ENCODE data around the gene APEX2. TPM values are rescaled to one million over a fixed set of nuclear protein-coding genes. Genes with fewer than 3 reads are reported as not detected.
"Not testable (repeated sequence)": the region's sequence is repeated elsewhere in the genome, so short reads cannot be mapped to it uniquely, and the experiment has no call there.

APEX2 gene
- total RNA-seq, 2 donors from 2014 or later = 4.3 to 5.2 TPM

- 37 to 40% methylated on average over 2 of the region's 2 CpGs for WGBS, 2 donors
- DNase-seq (no peak), ATAC-seq (peak; percentile 56)
- intact Hi-C loops (cut with DNase I) = no loop called here
- H3K36me3 ChIP-seq (replicated peaks in 1 of 2; ENCODE audit: insufficient read depth in 1 of 2, low read depth in 2 of 2) = no peaks in the 10 kb centered on the region
- H3K4me3 ChIP-seq = no peak overlapping the region
- no peak for TF ChIP-seq CTCF (IDR thresholded peaks at IDR 0.05)
- TF ChIP-seq POLR2A (IDR thresholded peaks at IDR 0.05) = no peak
- H3K27ac ChIP-seq = peak overlapping the region in 3 of 4 donors; percentile 9 to 70 (median 62)
- H3K9me3 ChIP-seq = no peaks in the 10 kb centered on the region
- H3K4me1 ChIP-seq = no peaks in the 10 kb centered on the region
- no peaks in the 10 kb centered on the region for H3K27me3 ChIP-seq
Measured at GRCh38 chrX:55033429-55033828, 33.3 kb downstream of the APEX2 start.

- H3K27ac ChIP-seq = no peak overlapping the region
- H3K36me3 ChIP-seq (replicated peaks in 1 of 2; ENCODE audit: insufficient read depth in 1 of 2, low read depth in 2 of 2) = no peaks in the 10 kb centered on the region
- no peak overlapping the region for H3K4me3 ChIP-seq
- ATAC-seq (no peak), DNase-seq (no peak)
- H3K27me3 ChIP-seq = no peaks in the 10 kb centered on the region
- TF ChIP-seq CTCF (IDR thresholded peaks at IDR 0.05) (no peak), POLR2A (IDR thresholded peaks at IDR 0.05) (no peak)
- H3K9me3 ChIP-seq = no peaks in the 10 kb centered on the region
- intact Hi-C loops (cut with DNase I) = no loop called here
- no peaks in the 10 kb centered on the region for H3K4me1 ChIP-seq
- WGBS, 2 donors = 61 to 94% methylated on average over 2 to 3 of the region's 3 CpGs
Measured at GRCh38 chrX:55039471-55039870, 39.3 kb downstream of the APEX2 start.

GRCh38 chrX:55041514-55041913 lies 41.4 kb downstream of the APEX2 start:
- H3K27me3 ChIP-seq = no peaks in the 10 kb centered on the region
- DNase-seq (no peak), ATAC-seq (no peak)
- no peak overlapping the region for H3K27ac ChIP-seq
- no peak overlapping the region for H3K4me3 ChIP-seq
- TF ChIP-seq CTCF (IDR thresholded peaks at IDR 0.05) (no peak), POLR2A (IDR thresholded peaks at IDR 0.05) (no peak)
- intact Hi-C loops (cut with DNase I) = no loop called here
- H3K36me3 ChIP-seq (replicated peaks in 1 of 2; ENCODE audit: insufficient read depth in 1 of 2, low read depth in 2 of 2) = no peaks in the 10 kb centered on the region
- no peaks in the 10 kb centered on the region for H3K4me1 ChIP-seq
- 75% methylated on average over 3 of the region's 6 CpGs; no CpG with 5 or more reads in 1 of the 2 donors for WGBS, 2 donors
- no peaks in the 10 kb centered on the region for H3K9me3 ChIP-seq

- not testable (repeated sequence) for DNase-seq; H3K27me3 ChIP-seq; H3K27ac ChIP-seq; H3K4me1 ChIP-seq; H3K9me3 ChIP-seq; H3K36me3 ChIP-seq (replicated peaks in 1 of 2; ENCODE audit: insufficient read depth in 1 of 2, low read depth in 2 of 2); H3K4me3 ChIP-seq; ATAC-seq
- intact Hi-C loops (cut with DNase I) = loop anchor here (10.0 kb wide), 1 partner anchor 156 kb away; no protein-coding TSS in a partner anchor
- WGBS, 2 donors = 61 to 67% methylated on average over 2 of the region's 2 CpGs
Measured at GRCh38 chrX:55050599-55050998, 50.4 kb downstream of the APEX2 start.

- no peak for TF ChIP-seq POLR2A (IDR thresholded peaks at IDR 0.05)
- TF ChIP-seq CTCF (IDR thresholded peaks at IDR 0.05) = no peak
- H3K27ac ChIP-seq = no peak overlapping the region
- no peak for ATAC-seq
- intact Hi-C loops (cut with DNase I) = loop anchor here (10.0 kb wide), 1 partner anchor 162 kb away; no protein-coding TSS in a partner anchor
- no peaks in the 10 kb centered on the region for H3K27me3 ChIP-seq
- H3K4me3 ChIP-seq = no peak overlapping the region
- 19% methylated on average over 7 of the region's 7 CpGs for WGBS, 2 donors
- no peak for DNase-seq
- no peaks in the 10 kb centered on the region for H3K36me3 ChIP-seq (replicated peaks in 1 of 2; ENCODE audit: insufficient read depth in 1 of 2, low read depth in 2 of 2)
- no peaks in the 10 kb centered on the region for H3K9me3 ChIP-seq
- no peaks in the 10 kb centered on the region for H3K4me1 ChIP-seq
Measured at GRCh38 chrX:55056820-55057674, 56.9 kb downstream of the APEX2 start.
